GM12878 (cell line): ENCODE results near the gene TDP2.

Source experiments
- CTCF ChIP-seq, 3 experiments: IDR thresholded peaks in 2 of 3; conservative IDR thresholded peaks in 1 of 3; 2 replicates each; pipeline ENCODE4 v1.5.1; 2011; ENCODE audit warnings: low read depth in 3 of 3, low read length in 3 of 3, mild to moderate bottlenecking in 3 of 3, control low read depth in 2 of 3, moderate library complexity in 2 of 3, inconsistent platforms in 1 of 3, mixed read lengths in 1 of 3; ENCODE audit not compliant: control insufficient read depth in 2 of 3, insufficient read depth in 1 of 3; ENCODE audit errors: extremely low read depth in 1 of 3
- GABPA ChIP-seq: IDR thresholded peaks from 2 replicates; pipeline ENCODE4 v1.6.1; 2014; ENCODE audit warnings: antibody characterized with exemption, low read depth, mild to moderate bottlenecking, inconsistent platforms
- HDGF ChIP-seq: fragments of 450-650 bp; IDR thresholded peaks from 2 replicates; pipeline ENCODE4 v1.6.1; 2016; ENCODE audit warnings: antibody characterized with exemption
- MYC ChIP-seq: IDR thresholded peaks from 2 replicates; pipeline ENCODE4 v1.6.1; 2011; ENCODE audit warnings: mild to moderate bottlenecking, low read length, moderate library complexity, inconsistent platforms; ENCODE audit not compliant: insufficient read depth, insufficient replicate concordance, insufficient read length, severe bottlenecking
- NR2F1 ChIP-seq: fragments of 450-650 bp; conservative IDR thresholded peaks from 2 replicates; pipeline ENCODE4 v1.6.1; 2017; ENCODE audit warnings: mild to moderate bottlenecking
- NRF1 ChIP-seq: conservative IDR thresholded peaks from 2 replicates; pipeline ENCODE4 v1.6.1; 2011; ENCODE audit warnings: mild to moderate bottlenecking, low read depth, low read length, improper control_type of control experiment
- POLR2A ChIP-seq: IDR thresholded peaks from 2 replicates; pipeline ENCODE4 v1.6.1; 2011; ENCODE audit warnings: low read depth, mild to moderate bottlenecking, low read length
- RAD21 ChIP-seq: IDR thresholded peaks from 2 replicates; pipeline ENCODE4 v1.6.1; 2011; ENCODE audit warnings: mild to moderate bottlenecking, low read depth, low read length, moderate library complexity; ENCODE audit not compliant: insufficient read depth
- RFX5 ChIP-seq: IDR thresholded peaks from 2 replicates; pipeline ENCODE4 v1.6.1; 2011; ENCODE audit warnings: low read depth, low read length, improper control_type of control experiment
- SIX5 ChIP-seq: IDR thresholded peaks from 2 replicates; pipeline ENCODE4 v1.6.1; 2011; ENCODE audit warnings: mild to moderate bottlenecking, low read depth, low read length, moderate library complexity; ENCODE audit not compliant: severe bottlenecking
- SP1 ChIP-seq: IDR thresholded peaks from one replicate; pipeline ENCODE4 v1.6.1; 2011; ENCODE audit warnings: low read depth, low read length
- SRF ChIP-seq, 2 experiments: IDR thresholded peaks; 2 replicates each; pipeline ENCODE4 v1.6.1; 2011; ENCODE audit warnings: low read depth in 2 of 2, low read length in 2 of 2, mild to moderate bottlenecking in 1 of 2, moderate library complexity in 1 of 2
- SUZ12 ChIP-seq: fragments of 200-600 bp; sonication (generic); IDR thresholded peaks from one replicate; pipeline ENCODE4 v1.6.1; 2018; ENCODE audit warnings: antibody characterized with exemption, mild to moderate bottlenecking; ENCODE audit not compliant: unreplicated experiment

DNA sequence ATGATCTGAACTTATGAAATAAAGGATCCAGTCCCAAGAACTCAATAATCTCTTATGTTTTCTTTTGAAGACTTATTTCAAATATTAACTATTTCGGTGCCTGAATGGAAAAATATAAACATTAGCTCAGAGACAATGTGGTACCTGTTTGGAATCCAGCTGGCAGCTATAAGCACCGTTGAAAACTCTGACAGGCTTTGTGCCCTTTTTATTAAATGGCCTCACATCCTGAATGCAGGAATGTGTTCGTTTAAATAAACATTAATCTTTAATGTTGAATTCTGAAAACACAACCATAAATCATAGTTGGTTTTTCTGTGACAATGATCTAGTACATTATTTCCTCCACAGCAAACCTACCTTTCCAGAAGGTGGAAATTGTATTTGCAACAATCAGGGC is 16.3 kb downstream of the TDP2 start:
- TF ChIP-seq RAD21 (no peak), POLR2A (no peak), NR2F1 (no peak), CTCF (IDR thresholded peaks at IDR 0.05 in 2 of 3, conservative IDR thresholded peaks at IDR 0.05 in 1 of 3; ENCODE audit: control insufficient read depth in 2 of 3, extremely low read depth in 1 of 3, insufficient read depth in 1 of 3, low read depth in 3 of 3, low read length in 3 of 3) (no peak), SP1 (no peak), RFX5 (no peak), MYC (no peak), SIX5 (no peak), SRF (IDR thresholded peaks at IDR 0.05; ENCODE audit: low read depth in 2 of 2, low read length in 2 of 2) (no peak), HDGF (no peak), GABPA (no peak), NRF1 (no peak), SUZ12 (no peak)
